ENCODE data around the gene UBAC1. TPM values are rescaled to one million over a fixed set of nuclear protein-coding genes. Genes with fewer than 3 reads are reported as not detected.

UBAC1 gene
- total and polyA plus RNA-seq, 4 donors, result 16.2 to 115 (median 16.4) TPM

DNA sequence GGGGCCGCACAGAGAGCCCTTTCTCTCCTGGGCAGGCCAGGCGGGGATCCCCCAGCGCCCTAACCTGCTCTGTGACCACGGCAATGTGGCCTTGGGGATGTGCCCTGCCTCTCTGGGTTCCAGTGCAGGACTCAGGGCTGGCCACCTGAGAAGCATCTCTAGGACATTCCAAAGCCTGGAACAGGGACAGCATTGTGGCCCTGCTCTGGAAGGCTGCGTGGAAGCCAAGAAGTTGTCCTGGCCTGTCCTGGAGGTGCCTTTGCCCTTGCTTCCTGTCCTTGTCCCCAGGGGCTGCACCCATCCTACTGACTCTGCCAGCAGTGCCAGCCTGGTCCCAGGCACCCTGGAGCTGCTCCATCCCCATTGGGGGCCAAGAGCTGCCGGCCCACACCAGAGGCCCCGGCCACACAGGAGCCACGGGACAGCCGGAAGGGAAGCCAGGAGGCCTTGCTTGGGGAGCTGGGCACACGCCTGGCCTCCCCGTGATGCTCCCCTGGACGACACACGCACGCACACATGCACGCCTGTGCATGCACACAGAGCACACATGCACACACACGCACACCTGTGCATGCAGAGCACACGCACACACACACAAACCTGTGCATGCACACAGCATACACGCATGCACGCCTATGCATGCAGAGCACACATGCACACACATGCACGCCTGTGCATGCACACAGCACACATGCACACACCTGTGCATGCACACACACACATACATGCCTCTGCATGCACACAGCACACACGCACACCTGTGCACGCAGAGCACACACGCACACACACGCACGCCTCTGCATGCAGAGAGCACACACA is 33.8 kb downstream of the UBAC1 start:
- 94% methylated on average over 25 of the region's 25 CpGs for WGBS
- H3K9me3 ChIP-seq (ENCODE audit: control insufficient read depth in 4 of 4, low read length in 3 of 4), result no peaks in the 10 kb centered on the region
- no peak overlapping the region for H3K9ac ChIP-seq (ENCODE audit: low read depth in 1 of 2, low read length in 2 of 2)
- no peaks in the 10 kb centered on the region for H3K27me3 ChIP-seq (ENCODE audit: control insufficient read depth in 4 of 4, insufficient read depth in 4 of 4, low read length in 3 of 4)
- no peaks in the 10 kb centered on the region for H3K4me1 ChIP-seq (ENCODE audit: control insufficient read depth in 4 of 4, insufficient read depth in 4 of 4, low read length in 3 of 4)
- H3K36me3 ChIP-seq (ENCODE audit: control insufficient read depth in 4 of 4, insufficient read depth in 3 of 4, low read depth in 1 of 4, low read length in 3 of 4), result peaks cover 0 to 14% (median 2%) of the 10 kb centered on the region in 4 donors
- no peak for TF ChIP-seq NR2F2 (IDR thresholded peaks at IDR 0.05)
- no peak for TF ChIP-seq TAF1 (conservative IDR thresholded peaks at IDR 0.05)
- no peak for TF ChIP-seq SP1 (IDR thresholded peaks at IDR 0.05)
- TF ChIP-seq, protein P1, sequence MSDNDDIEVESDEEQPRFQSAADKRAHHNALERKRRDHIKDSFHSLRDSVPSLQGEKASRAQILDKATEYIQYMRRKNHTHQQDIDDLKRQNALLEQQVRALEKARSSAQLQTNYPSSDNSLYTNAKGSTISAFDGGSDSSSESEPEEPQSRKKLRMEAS (IDR thresholded peaks at IDR 0.05), result no peak
- TF ChIP-seq, protein P2, sequence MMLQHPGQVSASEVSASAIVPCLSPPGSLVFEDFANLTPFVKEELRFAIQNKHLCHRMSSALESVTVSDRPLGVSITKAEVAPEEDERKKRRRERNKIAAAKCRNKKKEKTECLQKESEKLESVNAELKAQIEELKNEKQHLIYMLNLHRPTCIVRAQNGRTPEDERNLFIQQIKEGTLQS (IDR thresholded peaks at IDR 0.05), result no peak
- no peak for TF ChIP-seq FOXA2 (IDR thresholded peaks at IDR 0.05)
- TF ChIP-seq, protein P3, sequence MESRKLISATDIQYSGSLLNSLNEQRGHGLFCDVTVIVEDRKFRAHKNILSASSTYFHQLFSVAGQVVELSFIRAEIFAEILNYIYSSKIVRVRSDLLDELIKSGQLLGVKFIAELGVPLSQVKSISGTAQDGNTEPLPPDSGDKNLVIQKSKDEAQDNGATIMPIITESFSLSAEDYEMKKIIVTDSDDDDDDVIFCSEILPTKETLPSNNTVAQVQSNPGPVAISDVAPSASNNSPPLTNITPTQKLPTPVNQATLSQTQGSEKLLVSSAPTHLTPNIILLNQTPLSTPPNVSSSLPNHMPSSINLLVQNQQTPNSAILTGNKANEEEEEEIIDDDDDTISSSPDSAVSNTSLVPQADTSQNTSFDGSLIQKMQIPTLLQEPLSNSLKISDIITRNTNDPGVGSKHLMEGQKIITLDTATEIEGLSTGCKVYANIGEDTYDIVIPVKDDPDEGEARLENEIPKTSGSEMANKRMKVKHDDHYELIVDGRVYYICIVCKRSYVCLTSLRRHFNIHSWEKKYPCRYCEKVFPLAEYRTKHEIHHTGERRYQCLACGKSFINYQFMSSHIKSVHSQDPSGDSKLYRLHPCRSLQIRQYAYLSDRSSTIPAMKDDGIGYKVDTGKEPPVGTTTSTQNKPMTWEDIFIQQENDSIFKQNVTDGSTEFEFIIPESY (IDR thresholded peaks at IDR 0.05), result no peak
- TF ChIP-seq GABPA (IDR thresholded peaks at IDR 0.05 in 1 of 2, conservative IDR thresholded peaks at IDR 0.05 in 1 of 2), result no peak
- TF ChIP-seq RAD21 (IDR thresholded peaks at IDR 0.05), result no peak
- TF ChIP-seq HNF4A (conservative IDR thresholded peaks at IDR 0.05), result no peak
- TF ChIP-seq HNF4G (IDR thresholded peaks at IDR 0.05), result no peak
- TF ChIP-seq FOXA1 (IDR thresholded peaks at IDR 0.05), result no peak
- TF ChIP-seq EGR1 (IDR thresholded peaks at IDR 0.05; ENCODE audit: low read depth in 2 of 2), result no peak
- TF ChIP-seq JUND (IDR thresholded peaks at IDR 0.05), result no peak
- TF ChIP-seq, protein P4, sequence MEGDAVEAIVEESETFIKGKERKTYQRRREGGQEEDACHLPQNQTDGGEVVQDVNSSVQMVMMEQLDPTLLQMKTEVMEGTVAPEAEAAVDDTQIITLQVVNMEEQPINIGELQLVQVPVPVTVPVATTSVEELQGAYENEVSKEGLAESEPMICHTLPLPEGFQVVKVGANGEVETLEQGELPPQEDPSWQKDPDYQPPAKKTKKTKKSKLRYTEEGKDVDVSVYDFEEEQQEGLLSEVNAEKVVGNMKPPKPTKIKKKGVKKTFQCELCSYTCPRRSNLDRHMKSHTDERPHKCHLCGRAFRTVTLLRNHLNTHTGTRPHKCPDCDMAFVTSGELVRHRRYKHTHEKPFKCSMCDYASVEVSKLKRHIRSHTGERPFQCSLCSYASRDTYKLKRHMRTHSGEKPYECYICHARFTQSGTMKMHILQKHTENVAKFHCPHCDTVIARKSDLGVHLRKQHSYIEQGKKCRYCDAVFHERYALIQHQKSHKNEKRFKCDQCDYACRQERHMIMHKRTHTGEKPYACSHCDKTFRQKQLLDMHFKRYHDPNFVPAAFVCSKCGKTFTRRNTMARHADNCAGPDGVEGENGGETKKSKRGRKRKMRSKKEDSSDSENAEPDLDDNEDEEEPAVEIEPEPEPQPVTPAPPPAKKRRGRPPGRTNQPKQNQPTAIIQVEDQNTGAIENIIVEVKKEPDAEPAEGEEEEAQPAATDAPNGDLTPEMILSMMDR (IDR thresholded peaks at IDR 0.05; ENCODE audit: low read depth, low read length, missing input control), result no peak
- no peak for TF ChIP-seq YY1 (IDR thresholded peaks at IDR 0.05)
- no peak for TF ChIP-seq RXRA (IDR thresholded peaks at IDR 0.05)
- H3K4me3 ChIP-seq (ENCODE audit: low read depth in 1 of 3, low read length in 3 of 3), result no peak overlapping the region
- DNase-seq (ENCODE audit: low spot score), result no peak
- no peak overlapping the region for H3K27ac ChIP-seq (ENCODE audit: low read depth in 1 of 2, low read length in 2 of 2)

GRCh38 chr9:135926402-135927194 is 34.6 kb downstream of the UBAC1 start:
- H3K27me3 ChIP-seq (ENCODE audit: control insufficient read depth in 4 of 4, insufficient read depth in 4 of 4, low read length in 3 of 4), result no peaks in the 10 kb centered on the region
- no peaks in the 10 kb centered on the region for H3K9me3 ChIP-seq (ENCODE audit: control insufficient read depth in 4 of 4, low read length in 3 of 4)
- WGBS, result 79% methylated on average over 27 of the region's 27 CpGs
- no peak for DNase-seq (ENCODE audit: low spot score)
- no peak overlapping the region for H3K27ac ChIP-seq (ENCODE audit: low read depth in 1 of 2, low read length in 2 of 2)
- H3K4me3 ChIP-seq (ENCODE audit: low read depth in 1 of 3, low read length in 3 of 3), result no peak overlapping the region
- H3K9ac ChIP-seq (ENCODE audit: low read depth in 1 of 2, low read length in 2 of 2), result no peak overlapping the region
- no peaks in the 10 kb centered on the region for H3K4me1 ChIP-seq (ENCODE audit: control insufficient read depth in 4 of 4, insufficient read depth in 4 of 4, low read length in 3 of 4)
- peaks cover 0 to 12% (median 3%) of the 10 kb centered on the region in 4 donors for H3K36me3 ChIP-seq (ENCODE audit: control insufficient read depth in 4 of 4, insufficient read depth in 3 of 4, low read depth in 1 of 4, low read length in 3 of 4)
- TF ChIP-seq, protein P1 (IDR thresholded peaks at IDR 0.05), result no peak
- TF ChIP-seq NR2F2 (IDR thresholded peaks at IDR 0.05) (no peak), HNF4G (IDR thresholded peaks at IDR 0.05) (no peak), RXRA (IDR thresholded peaks at IDR 0.05) (no peak), EGR1 (IDR thresholded peaks at IDR 0.05; ENCODE audit: low read depth in 2 of 2) (no peak), RAD21 (IDR thresholded peaks at IDR 0.05) (no peak), JUND (IDR thresholded peaks at IDR 0.05) (no peak), TAF1 (conservative IDR thresholded peaks at IDR 0.05) (no peak), GABPA (IDR thresholded peaks at IDR 0.05 in 1 of 2, conservative IDR thresholded peaks at IDR 0.05 in 1 of 2) (no peak), HNF4A (conservative IDR thresholded peaks at IDR 0.05) (no peak)
- TF ChIP-seq, protein P5, sequence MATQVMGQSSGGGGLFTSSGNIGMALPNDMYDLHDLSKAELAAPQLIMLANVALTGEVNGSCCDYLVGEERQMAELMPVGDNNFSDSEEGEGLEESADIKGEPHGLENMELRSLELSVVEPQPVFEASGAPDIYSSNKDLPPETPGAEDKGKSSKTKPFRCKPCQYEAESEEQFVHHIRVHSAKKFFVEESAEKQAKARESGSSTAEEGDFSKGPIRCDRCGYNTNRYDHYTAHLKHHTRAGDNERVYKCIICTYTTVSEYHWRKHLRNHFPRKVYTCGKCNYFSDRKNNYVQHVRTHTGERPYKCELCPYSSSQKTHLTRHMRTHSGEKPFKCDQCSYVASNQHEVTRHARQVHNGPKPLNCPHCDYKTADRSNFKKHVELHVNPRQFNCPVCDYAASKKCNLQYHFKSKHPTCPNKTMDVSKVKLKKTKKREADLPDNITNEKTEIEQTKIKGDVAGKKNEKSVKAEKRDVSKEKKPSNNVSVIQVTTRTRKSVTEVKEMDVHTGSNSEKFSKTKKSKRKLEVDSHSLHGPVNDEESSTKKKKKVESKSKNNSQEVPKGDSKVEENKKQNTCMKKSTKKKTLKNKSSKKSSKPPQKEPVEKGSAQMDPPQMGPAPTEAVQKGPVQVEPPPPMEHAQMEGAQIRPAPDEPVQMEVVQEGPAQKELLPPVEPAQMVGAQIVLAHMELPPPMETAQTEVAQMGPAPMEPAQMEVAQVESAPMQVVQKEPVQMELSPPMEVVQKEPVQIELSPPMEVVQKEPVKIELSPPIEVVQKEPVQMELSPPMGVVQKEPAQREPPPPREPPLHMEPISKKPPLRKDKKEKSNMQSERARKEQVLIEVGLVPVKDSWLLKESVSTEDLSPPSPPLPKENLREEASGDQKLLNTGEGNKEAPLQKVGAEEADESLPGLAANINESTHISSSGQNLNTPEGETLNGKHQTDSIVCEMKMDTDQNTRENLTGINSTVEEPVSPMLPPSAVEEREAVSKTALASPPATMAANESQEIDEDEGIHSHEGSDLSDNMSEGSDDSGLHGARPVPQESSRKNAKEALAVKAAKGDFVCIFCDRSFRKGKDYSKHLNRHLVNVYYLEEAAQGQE (IDR thresholded peaks at IDR 0.05), result no peak
- TF ChIP-seq, protein P2 (IDR thresholded peaks at IDR 0.05), result no peak

Data from liver (tissue), 9 donors.